Measurements from ENCODE around the gene CHD2.

GRCh38 chr15:93047621-93048425 lies 147.7 kb downstream of the CHD2 start:
- TF ChIP-seq, protein P1, sequence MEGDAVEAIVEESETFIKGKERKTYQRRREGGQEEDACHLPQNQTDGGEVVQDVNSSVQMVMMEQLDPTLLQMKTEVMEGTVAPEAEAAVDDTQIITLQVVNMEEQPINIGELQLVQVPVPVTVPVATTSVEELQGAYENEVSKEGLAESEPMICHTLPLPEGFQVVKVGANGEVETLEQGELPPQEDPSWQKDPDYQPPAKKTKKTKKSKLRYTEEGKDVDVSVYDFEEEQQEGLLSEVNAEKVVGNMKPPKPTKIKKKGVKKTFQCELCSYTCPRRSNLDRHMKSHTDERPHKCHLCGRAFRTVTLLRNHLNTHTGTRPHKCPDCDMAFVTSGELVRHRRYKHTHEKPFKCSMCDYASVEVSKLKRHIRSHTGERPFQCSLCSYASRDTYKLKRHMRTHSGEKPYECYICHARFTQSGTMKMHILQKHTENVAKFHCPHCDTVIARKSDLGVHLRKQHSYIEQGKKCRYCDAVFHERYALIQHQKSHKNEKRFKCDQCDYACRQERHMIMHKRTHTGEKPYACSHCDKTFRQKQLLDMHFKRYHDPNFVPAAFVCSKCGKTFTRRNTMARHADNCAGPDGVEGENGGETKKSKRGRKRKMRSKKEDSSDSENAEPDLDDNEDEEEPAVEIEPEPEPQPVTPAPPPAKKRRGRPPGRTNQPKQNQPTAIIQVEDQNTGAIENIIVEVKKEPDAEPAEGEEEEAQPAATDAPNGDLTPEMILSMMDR (IDR thresholded peaks at IDR 0.05; ENCODE audit: borderline replicate concordance, extremely low read depth, low read length, poor library complexity, severe bottlenecking), result no peak
- TF ChIP-seq EZH2 (IDR thresholded peaks at IDR 0.05; ENCODE audit: borderline replicate concordance, low read depth, low read length, severe bottlenecking), result no peak
